ENCODE data around the gene PGLYRP2.

PGLYRP2 gene

GRCh38 chr19:15453906-15454860 is 25.1 kb downstream of the PGLYRP2 start:
- FAIRE-seq: no peak

GRCh38 chr19:15453091-15453578 is 26.2 kb downstream of the PGLYRP2 start:
- no peak for FAIRE-seq

- no peak for FAIRE-seq
Observed at GRCh38 chr19:15452111-15453047, 26.9 kb downstream of the PGLYRP2 start.

GRCh38 chr19:15450528-15450890 is 28.8 kb downstream of the PGLYRP2 start:
- no peak for FAIRE-seq

GRCh38 chr19:15449620-15450527 is 29.4 kb downstream of the PGLYRP2 start, which contains the start of gene WIZ:
Gene WIZ, minus strand, starts transcription at chr19:15449956. Its CDS starts 1,649 bp downstream, at chr19:15448307.
- no peak for FAIRE-seq

GRCh38 chr19:15448778-15449619 is 30.3 kb downstream of the PGLYRP2 start:
- FAIRE-seq: no peak

- FAIRE-seq: no peak
Observed at GRCh38 chr19:15448044-15448777, 31.1 kb downstream of the PGLYRP2 start.

GRCh38 chr19:15447057-15447456 is 32.2 kb downstream of the PGLYRP2 start:
- FAIRE-seq: no peak

- FAIRE-seq: no peak
Observed at GRCh38 chr19:15445807-15446376, 33.4 kb downstream of the PGLYRP2 start.

- no peak for FAIRE-seq
Observed at GRCh38 chr19:15445227-15445605, 34.1 kb downstream of the PGLYRP2 start.

GRCh38 chr19:15444505-15445226 is 34.6 kb downstream of the PGLYRP2 start:
- FAIRE-seq: no peak

- no peak for FAIRE-seq
Observed at GRCh38 chr19:15443838-15444237, 35.5 kb downstream of the PGLYRP2 start.

- FAIRE-seq: no peak
Observed at GRCh38 chr19:15443325-15443724, 36.0 kb downstream of the PGLYRP2 start.

GRCh38 chr19:15442142-15442920 is 37.0 kb downstream of the PGLYRP2 start:
- FAIRE-seq: no peak

GRCh38 chr19:15441317-15441716 is 38.0 kb downstream of the PGLYRP2 start:
- no peak for FAIRE-seq

- FAIRE-seq: no peak
Observed at GRCh38 chr19:15439821-15440641, 39.3 kb downstream of the PGLYRP2 start.

- FAIRE-seq: no peak
Observed at GRCh38 chr19:15439078-15439799, 40.1 kb downstream of the PGLYRP2 start.
